ENCODE data around the gene NINJ2.
A peak's percentile ranks its signal among the peaks of the same experiment; 100 is the strongest.

Gene NINJ2

GRCh38 chr12:638953-639557 lies 24.2 kb downstream of the NINJ2 start:
- H3K9me2 ChIP-seq (replicated peaks; ENCODE audit: low read depth, low read length): no peaks in the 10 kb centered on the region
- H3K27me3 ChIP-seq (ENCODE audit: insufficient read depth, low read length, poor library complexity, severe bottlenecking): no peaks in the 10 kb centered on the region
- H3F3A ChIP-seq (ENCODE audit: low read depth): peaks cover 3% of the 10 kb centered on the region; the same call in 1 of the 2 replicates
- peak overlapping the region; percentile 17 for H2AFZ ChIP-seq (ENCODE audit: low read length)
- no peaks in the 10 kb centered on the region for H3K9me3 ChIP-seq (ENCODE audit: insufficient read depth, low read depth, low read length)
- peak overlapping the region; percentile 25 for H3K9ac ChIP-seq (ENCODE audit: low read depth, low read length, poor library complexity, severe bottlenecking)
- peaks cover 14% of the 10 kb centered on the region for H3K79me2 ChIP-seq (ENCODE audit: insufficient read depth, low read length)
- peak overlapping the region; percentile 25 for H3K4me2 ChIP-seq (ENCODE audit: low read depth, low read length, poor library complexity, severe bottlenecking)
- no peaks in the 10 kb centered on the region for H4K20me1 ChIP-seq (ENCODE audit: insufficient read depth, low read length, poor library complexity, severe bottlenecking)
- H3K4me3 ChIP-seq (ENCODE audit: low read length, poor library complexity, severe bottlenecking): peak overlapping the region; percentile 1
- no peaks in the 10 kb centered on the region for H3K36me3 ChIP-seq (ENCODE audit: insufficient read depth, low read length)
- TF ChIP-seq EZH2phosphoT487 (IDR thresholded peaks at IDR 0.05; ENCODE audit: borderline replicate concordance) (no peak), CTCF (conservative IDR thresholded peaks at IDR 0.05; ENCODE audit: low read length) (no peak)
- peaks cover 45% of the 10 kb centered on the region for H3K4me1 ChIP-seq (ENCODE audit: insufficient read depth, low read length, poor library complexity, severe bottlenecking)

- Histone ChIP-seq H3K4me3 (ENCODE audit: low read length, poor library complexity, severe bottlenecking) (no peak overlapping the region), H3K36me3 (ENCODE audit: insufficient read depth, low read length) (no peaks in the 10 kb centered on the region), H3K9me2 (replicated peaks; ENCODE audit: low read depth, low read length) (no peaks in the 10 kb centered on the region), H3K79me2 (ENCODE audit: insufficient read depth, low read length) (0 out of 2 replicates have a peak, but pooled peaks cover 5% of the 10 kb centered on the region), H3K27me3 (ENCODE audit: insufficient read depth, low read length, poor library complexity, severe bottlenecking) (no peaks in the 10 kb centered on the region), H2AFZ (ENCODE audit: low read length) (no peak overlapping the region), H3K9ac (ENCODE audit: low read depth, low read length, poor library complexity, severe bottlenecking) (no peak overlapping the region), H3K4me2 (ENCODE audit: low read depth, low read length, poor library complexity, severe bottlenecking) (no peak overlapping the region), H3K4me1 (ENCODE audit: insufficient read depth, low read length, poor library complexity, severe bottlenecking) (peaks cover 38% of the 10 kb centered on the region), H4K20me1 (ENCODE audit: insufficient read depth, low read length, poor library complexity, severe bottlenecking) (no peaks in the 10 kb centered on the region), H3F3A (ENCODE audit: low read depth) (peaks cover 3% of the 10 kb centered on the region; the same call in 1 of the 2 replicates), H3K9me3 (ENCODE audit: insufficient read depth, low read depth, low read length) (no peaks in the 10 kb centered on the region)
- no peak for TF ChIP-seq EZH2phosphoT487 (IDR thresholded peaks at IDR 0.05; ENCODE audit: borderline replicate concordance)
- no peak for TF ChIP-seq CTCF (conservative IDR thresholded peaks at IDR 0.05; ENCODE audit: low read length)
Measured at GRCh38 chr12:636632-637031, 26.6 kb downstream of the NINJ2 start.

- Histone ChIP-seq H3K27me3 (ENCODE audit: insufficient read depth, low read length, poor library complexity, severe bottlenecking) (no peaks in the 10 kb centered on the region), H2AFZ (ENCODE audit: low read length) (no peak overlapping the region), H3K4me2 (ENCODE audit: low read depth, low read length, poor library complexity, severe bottlenecking) (no peak overlapping the region), H3K9ac (ENCODE audit: low read depth, low read length, poor library complexity, severe bottlenecking) (no peak overlapping the region), H3F3A (ENCODE audit: low read depth) (no peaks in the 10 kb centered on the region), H4K20me1 (ENCODE audit: insufficient read depth, low read length, poor library complexity, severe bottlenecking) (no peaks in the 10 kb centered on the region), H3K4me3 (ENCODE audit: low read length, poor library complexity, severe bottlenecking) (no peak overlapping the region), H3K79me2 (ENCODE audit: insufficient read depth, low read length) (peaks cover 15% of the 10 kb centered on the region), H3K36me3 (ENCODE audit: insufficient read depth, low read length) (no peaks in the 10 kb centered on the region), H3K4me1 (ENCODE audit: insufficient read depth, low read length, poor library complexity, severe bottlenecking) (peaks cover 26% of the 10 kb centered on the region), H3K9me3 (ENCODE audit: insufficient read depth, low read depth, low read length) (no peaks in the 10 kb centered on the region), H3K9me2 (replicated peaks; ENCODE audit: low read depth, low read length) (no peaks in the 10 kb centered on the region)
- TF ChIP-seq EZH2phosphoT487 (IDR thresholded peaks at IDR 0.05; ENCODE audit: borderline replicate concordance): no peak
- no peak for TF ChIP-seq CTCF (conservative IDR thresholded peaks at IDR 0.05; ENCODE audit: low read length)
Measured at GRCh38 chr12:633731-634130, 29.5 kb downstream of the NINJ2 start.
